ENCODE results near the gene RAP1GAP2.

GRCh38 chr17:3022197-3022596 is 226.0 kb downstream of the RAP1GAP2 start:
- TF ChIP-seq CTCF (IDR thresholded peaks at IDR 0.05) (no peak), POLR2A (IDR thresholded peaks at IDR 0.05) (no peak)

Measured in uterus (tissue), 2 donors.